Muscle of leg (tissue), 11 donors: ENCODE data around the gene TEX26. TPM values are rescaled to one million over a fixed set of nuclear protein-coding genes. Genes with fewer than 3 reads are reported as not detected.

Experiments used
- DNase-seq: peaks from one replicate; pipeline ENCODE4 v3.0.0; 2013
- H3K27ac ChIP-seq: one replicate; pipeline ENCODE4 v1.5.1; 2013; ENCODE audit warnings: mild to moderate bottlenecking, low read length, control low read depth
- H3K27me3 ChIP-seq: one replicate; pipeline ENCODE4 v1.6.1; 2013; ENCODE audit warnings: low read length; ENCODE audit not compliant: control insufficient read depth, insufficient read depth
- H3K36me3 ChIP-seq: one replicate; pipeline ENCODE4 v1.6.1; 2013; ENCODE audit warnings: low read length; ENCODE audit not compliant: control insufficient read depth, insufficient read depth
- H3K4me1 ChIP-seq: one replicate; pipeline ENCODE4 v1.6.1; 2013; ENCODE audit warnings: low read length; ENCODE audit not compliant: control insufficient read depth, insufficient read depth
- H3K4me3 ChIP-seq: one replicate; pipeline ENCODE4 v1.5.1; 2013; ENCODE audit warnings: low read length, control low read depth
- H3K9me3 ChIP-seq: replicated peaks from 2 replicates; pipeline ENCODE4 v1.6.1; 2013; ENCODE audit warnings: low read depth, low read length; ENCODE audit not compliant: control insufficient read depth
- WGBS: methylation state at CpG from one replicate; pipeline ENCODE4 v1.1.5; 2013; ENCODE audit warnings: missing lambda C conversion rate; ENCODE audit not compliant: insufficient coverage; 5-methylcytosine and 5-hydroxymethylcytosine counted together
- polyA plus RNA-seq, 8 donors: library from polyadenylated mRNA; unstranded; fragments of 120-200 nt; gene quantifications; one replicate each; pipeline versions ENCODE4 v1.2.1 to v1.2.3, GENCODE V29; 2013; ENCODE audit warnings: inconsistent platforms in 1 of 8, low replicate concordance in 1 of 8; ENCODE audit not compliant: insufficient read length in 8 of 8, insufficient read depth in 1 of 8
- total RNA-seq: library from RNA; stranded (reverse); fragments of 120-200 nt; gene quantifications from one replicate; pipeline ENCODE4 v1.2.4, GENCODE V29; 2013

TEX26 gene
- total and polyA plus RNA-seq, 9 donors, result 0.09 to 0.34 (median 0.29) TPM; not detected in 2

DNA sequence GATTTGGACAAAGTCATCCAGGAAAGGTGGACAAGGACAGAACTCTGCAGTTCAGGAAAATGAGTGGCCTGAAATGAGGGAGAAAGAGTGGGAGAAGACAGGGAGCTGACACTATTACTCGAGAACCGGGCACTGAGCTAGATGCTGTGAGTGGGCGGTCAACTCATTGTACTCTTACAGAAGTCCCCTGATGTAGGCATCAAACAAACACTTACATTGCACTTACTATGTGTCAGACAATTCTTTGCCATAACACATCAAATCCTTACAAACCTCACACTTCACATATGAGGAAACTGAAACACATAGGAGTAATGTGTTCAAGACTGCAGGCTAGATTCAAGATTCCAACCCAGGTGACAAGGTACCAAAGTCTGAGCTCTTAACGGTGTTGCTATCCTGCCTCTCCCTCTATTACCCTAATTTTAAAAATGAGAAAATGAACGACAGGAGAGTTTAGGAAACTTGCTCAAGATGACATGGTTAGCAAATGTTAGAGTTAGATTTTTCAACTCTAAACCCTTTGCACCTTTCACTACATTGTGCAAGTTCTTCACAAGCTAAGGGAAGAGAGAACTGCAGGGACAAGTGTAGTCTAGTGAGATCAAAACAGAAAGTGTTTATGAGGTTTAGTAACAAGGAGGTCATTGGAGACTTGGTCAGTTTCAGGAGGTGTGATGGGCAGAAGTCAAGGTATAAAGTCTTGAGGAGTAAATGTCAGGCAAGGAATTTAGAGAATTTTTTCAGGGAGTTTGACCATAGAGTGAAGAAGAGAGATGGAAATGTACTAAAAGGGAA, 31.3 kb upstream of the TEX26 start:
- Histone ChIP-seq H3K27me3 (peaks cover 17% of the 10 kb centered on the region), H3K27ac (no peak overlapping the region), H3K36me3 (no peaks in the 10 kb centered on the region), H3K4me1 (peaks cover 15% of the 10 kb centered on the region), H3K9me3 (no peaks in the 10 kb centered on the region), H3K4me3 (no peak overlapping the region)
- DNase-seq, result no peak
- no CpG with 5 or more reads among the region's 5 CpGs for WGBS

DNA sequence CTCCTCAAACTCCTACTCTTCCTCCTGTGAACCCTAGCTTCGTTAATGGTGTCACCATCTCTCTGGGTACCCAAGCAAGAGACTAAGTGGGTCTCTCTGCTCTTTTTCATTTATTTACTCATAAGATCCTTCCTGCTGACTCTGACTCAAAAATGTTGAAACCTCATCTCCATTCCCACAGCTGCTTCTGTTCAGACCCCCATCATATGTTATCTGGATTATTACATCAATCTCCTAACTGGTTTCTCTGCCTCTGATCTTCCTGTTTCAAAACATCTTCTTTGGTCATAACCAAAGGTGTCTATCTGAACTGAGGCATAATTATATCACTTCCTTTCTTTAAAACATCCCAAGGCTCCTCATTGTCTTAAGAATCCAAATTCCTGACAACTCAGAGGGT, 28.4 kb upstream of the TEX26 start:
- no peak overlapping the region for H3K27ac ChIP-seq
- no peaks in the 10 kb centered on the region for H3K36me3 ChIP-seq
- H3K9me3 ChIP-seq, result no peaks in the 10 kb centered on the region
- H3K4me1 ChIP-seq, result peaks cover 23% of the 10 kb centered on the region
- H3K4me3 ChIP-seq, result no peak overlapping the region
- WGBS, result 89% methylated on average over 1 of the region's 1 CpG
- no peak for DNase-seq
- H3K27me3 ChIP-seq, result peaks cover 27% of the 10 kb centered on the region

DNA sequence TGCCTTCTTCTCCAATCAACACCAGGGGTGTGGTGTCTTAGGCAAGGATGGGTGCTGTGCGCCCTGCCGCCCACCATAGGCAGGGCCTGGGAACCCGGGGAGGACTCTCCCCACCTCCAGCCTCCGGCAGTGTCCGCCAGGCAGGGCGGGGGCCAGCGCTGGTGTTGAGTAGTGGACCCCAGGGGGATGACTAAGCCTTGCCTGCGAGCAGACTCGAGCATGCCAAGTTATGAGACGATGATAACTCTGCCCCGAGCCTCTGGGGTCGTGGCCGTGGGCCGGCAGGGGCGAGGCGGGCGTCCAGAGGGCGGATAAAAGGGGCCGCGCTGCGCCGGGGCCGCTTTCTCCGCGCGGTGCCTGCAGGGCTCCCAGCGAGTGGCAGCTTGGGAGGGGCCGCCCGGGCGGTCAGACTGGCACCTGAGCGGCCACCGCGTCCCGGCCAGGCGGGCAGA, 26.5 kb upstream of the TEX26 start, which contains the start of gene MEDAG:
Gene MEDAG, plus strand, starts transcription at position 340 of the 452 bp plus-strand sequence. CDS start 245 bp downstream, outside the sequence.
- H3K36me3 ChIP-seq, result no peaks in the 10 kb centered on the region
- WGBS, result under 1% methylated on average over 33 of the region's 35 CpGs
- H3K4me1 ChIP-seq, result peaks cover 19% of the 10 kb centered on the region
- H3K27me3 ChIP-seq, result peaks cover 23% of the 10 kb centered on the region
- peak; percentile 91 for DNase-seq
- H3K9me3 ChIP-seq, result no peaks in the 10 kb centered on the region
- peak within 1 kb of the TSS; percentile 20 for H3K27ac ChIP-seq
- peak within 1 kb of the TSS; percentile 37 for H3K4me3 ChIP-seq

DNA sequence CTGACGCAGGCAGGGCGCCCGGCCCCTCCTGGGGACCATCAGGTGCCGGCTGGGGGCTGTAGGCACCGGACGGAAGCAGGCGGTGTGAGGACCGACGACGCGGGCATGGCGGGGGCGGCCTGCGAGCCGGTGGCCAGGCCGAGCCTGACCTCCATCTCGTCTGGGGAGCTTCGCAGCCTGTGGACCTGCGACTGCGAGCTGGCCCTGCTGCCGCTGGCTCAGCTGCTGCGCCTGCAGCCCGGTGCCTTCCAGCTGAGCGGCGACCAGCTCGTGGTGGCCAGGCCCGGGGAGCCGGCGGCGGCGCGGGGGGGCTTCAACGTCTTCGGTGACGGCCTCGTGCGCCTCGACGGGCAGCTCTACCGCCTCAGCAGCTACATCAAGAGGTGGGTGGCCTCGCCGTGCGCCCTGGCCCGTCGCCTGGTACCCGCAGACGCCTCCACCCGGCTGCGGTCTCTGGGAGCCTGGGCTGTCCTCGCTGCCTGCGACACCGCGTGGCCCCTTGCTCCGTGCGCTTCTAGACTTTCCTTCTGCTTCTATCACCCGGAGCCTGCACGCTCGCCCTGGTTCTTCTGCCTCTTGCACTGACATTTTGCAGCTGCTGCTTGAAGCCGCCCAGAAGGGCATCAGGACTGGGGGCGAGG, 25.9 kb upstream of the TEX26 start:
- peak; percentile 42 for DNase-seq
- Histone ChIP-seq H3K36me3 (no peaks in the 10 kb centered on the region), H3K9me3 (no peaks in the 10 kb centered on the region), H3K4me1 (peaks cover 19% of the 10 kb centered on the region), H3K27ac (peak overlapping the region; percentile 20), H3K4me3 (peak overlapping the region; percentile 37), H3K27me3 (peaks cover 23% of the 10 kb centered on the region)
- WGBS, result 6% methylated on average over 60 of the region's 60 CpGs

DNA sequence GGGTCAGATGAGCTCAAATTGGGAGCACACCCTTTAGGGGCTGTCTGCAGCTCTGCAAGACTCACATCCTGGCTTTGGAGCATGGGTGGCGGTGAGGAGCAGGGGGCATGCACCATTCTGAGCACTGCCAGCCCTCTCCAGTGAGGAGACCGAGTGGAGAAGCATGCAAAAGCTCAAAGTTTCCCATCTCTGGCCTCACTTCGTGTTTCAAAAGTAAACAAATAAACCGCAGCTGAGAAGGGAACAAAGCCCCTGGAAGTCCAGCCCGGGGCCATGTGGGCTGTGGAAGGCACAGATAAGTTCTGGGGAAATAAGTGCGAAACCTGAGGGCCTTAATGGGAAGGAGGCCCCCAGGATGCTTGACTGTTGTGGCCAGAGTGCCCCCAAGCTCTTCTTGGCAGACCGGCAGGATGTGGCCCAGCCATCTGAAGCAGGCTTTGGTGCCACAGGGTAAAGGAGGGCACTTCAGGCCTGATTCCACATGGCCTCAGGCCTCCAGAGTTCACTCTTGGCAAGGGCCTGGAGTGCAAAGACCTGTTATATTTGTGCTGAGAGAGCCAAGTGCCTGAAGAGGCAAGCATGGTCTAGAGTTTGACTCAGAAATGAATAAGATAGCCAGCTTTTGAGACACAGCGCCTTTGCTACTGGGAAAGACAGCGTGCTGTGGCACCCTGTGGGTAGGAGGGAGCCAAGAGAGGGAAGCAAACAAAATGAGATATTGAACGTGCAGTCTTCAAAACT, 25.2 kb upstream of the TEX26 start:
- Histone ChIP-seq H3K4me1 (peaks cover 19% of the 10 kb centered on the region), H3K9me3 (no peaks in the 10 kb centered on the region), H3K27ac (peak overlapping the region; percentile 21), H3K4me3 (peak overlapping the region; percentile 37), H3K36me3 (no peaks in the 10 kb centered on the region), H3K27me3 (peaks cover 23% of the 10 kb centered on the region)
- DNase-seq, result peak; percentile 36
- 55% methylated on average over 8 of the region's 10 CpGs for WGBS

DNA sequence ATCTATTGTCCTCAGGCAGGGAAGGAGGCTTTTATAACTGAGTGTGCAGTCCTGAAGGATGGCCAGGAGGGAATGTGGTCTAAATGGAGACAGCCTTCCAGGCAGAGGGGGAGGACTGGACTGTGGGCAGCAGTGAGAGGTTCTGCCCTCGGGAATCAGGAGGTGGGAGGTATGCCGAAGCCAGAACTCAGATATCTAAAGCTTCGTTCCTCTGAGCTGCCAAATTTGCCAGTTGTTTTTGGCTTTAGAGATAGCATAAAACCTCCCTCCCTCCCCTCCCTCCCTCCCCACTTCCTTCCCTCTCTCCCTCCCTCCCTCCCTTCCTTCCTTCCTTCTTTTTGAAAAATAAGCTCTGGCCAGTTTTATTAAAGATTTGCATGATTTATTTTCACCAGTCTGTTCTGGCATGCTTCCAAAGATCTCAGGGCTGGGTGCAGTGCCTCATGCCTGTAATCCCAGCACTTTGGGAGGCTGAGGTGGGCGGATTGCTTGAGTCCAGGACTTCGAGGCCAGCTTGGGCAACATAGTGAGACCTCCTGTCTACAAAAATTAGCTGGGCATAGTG, 24.0 kb upstream of the TEX26 start:
- H3K36me3 ChIP-seq, result no peaks in the 10 kb centered on the region
- peaks cover 19% of the 10 kb centered on the region for H3K4me1 ChIP-seq
- no peak overlapping the region for H3K27ac ChIP-seq
- H3K27me3 ChIP-seq, result peaks cover 23% of the 10 kb centered on the region
- peak; percentile 59 for DNase-seq
- no peak overlapping the region for H3K4me3 ChIP-seq
- no peaks in the 10 kb centered on the region for H3K9me3 ChIP-seq
- 50% methylated on average over 2 of the region's 5 CpGs for WGBS

DNA sequence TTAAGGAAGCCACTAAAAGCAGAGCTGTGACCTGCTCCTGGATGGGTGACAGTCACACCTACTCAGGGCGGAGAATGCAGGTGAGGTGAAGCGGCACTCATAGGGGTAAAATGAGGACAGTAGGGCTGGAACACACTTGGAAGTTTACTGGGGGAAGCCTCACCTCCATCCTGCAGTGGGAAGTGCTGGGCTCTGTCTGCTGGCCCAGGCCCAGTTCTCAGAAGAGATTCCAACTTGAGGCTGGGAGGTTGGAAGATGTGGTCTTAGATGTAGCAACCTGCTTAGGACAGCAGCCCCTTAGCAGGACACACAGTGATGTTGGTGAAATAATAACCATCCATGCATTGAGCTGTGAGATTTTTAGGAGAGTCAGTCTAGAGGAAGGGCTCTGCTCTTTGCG, 21.8 kb upstream of the TEX26 start:
- Histone ChIP-seq H3K36me3 (no peaks in the 10 kb centered on the region), H3K27me3 (peaks cover 14% of the 10 kb centered on the region), H3K9me3 (no peaks in the 10 kb centered on the region), H3K27ac (no peak overlapping the region), H3K4me1 (peaks cover 16% of the 10 kb centered on the region), H3K4me3 (no peak overlapping the region)
- DNase-seq, result no peak
- WGBS, result no CpG with 5 or more reads among the region's 3 CpGs

DNA sequence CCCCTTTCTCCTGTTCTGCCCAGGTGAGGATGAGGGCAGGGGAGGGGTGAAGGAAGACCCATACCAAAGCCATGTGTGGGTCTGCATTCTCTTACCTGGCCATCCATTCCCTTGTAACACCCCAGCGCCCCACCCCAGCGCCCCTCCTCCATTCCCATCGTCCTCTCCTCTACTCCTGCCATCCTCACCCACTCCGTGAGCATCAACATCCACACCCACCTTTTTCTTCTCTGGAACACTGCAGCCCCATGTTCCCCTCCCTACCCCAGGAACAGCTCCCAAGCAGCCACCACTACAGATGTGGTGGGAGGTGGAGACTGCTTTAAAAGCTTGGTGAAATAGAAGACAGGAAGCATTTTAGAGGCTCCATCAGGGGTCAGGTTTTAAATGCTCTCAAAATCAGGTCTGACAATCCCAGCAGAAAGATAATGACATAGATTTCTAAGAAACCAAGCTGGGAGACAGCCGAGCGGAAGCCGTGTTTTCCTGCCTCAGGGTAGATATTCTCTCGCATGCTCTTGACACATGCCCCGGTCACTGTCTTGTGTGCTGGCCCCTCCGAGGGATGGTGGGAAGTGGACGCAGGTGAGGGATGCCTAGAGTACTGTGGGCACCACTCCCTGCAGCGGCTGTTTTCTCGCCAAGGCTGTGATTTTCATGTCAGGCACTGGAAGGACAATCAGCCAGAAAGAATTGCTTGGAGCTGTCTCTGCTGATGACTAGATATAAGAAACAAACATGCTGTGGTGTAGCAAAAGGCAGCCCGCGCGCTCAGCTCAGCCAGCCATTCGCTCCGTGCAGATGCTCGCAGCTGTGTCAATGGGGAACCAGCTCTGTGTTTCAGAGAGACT, 16.5 kb upstream of the TEX26 start:
- 67% methylated on average over 18 of the region's 19 CpGs for WGBS
- Histone ChIP-seq H3K4me3 (no peak overlapping the region), H3K27ac (no peak overlapping the region), H3K9me3 (no peaks in the 10 kb centered on the region), H3K27me3 (no peaks in the 10 kb centered on the region), H3K36me3 (no peaks in the 10 kb centered on the region), H3K4me1 (peaks cover 6% of the 10 kb centered on the region)
- no peak for DNase-seq

DNA sequence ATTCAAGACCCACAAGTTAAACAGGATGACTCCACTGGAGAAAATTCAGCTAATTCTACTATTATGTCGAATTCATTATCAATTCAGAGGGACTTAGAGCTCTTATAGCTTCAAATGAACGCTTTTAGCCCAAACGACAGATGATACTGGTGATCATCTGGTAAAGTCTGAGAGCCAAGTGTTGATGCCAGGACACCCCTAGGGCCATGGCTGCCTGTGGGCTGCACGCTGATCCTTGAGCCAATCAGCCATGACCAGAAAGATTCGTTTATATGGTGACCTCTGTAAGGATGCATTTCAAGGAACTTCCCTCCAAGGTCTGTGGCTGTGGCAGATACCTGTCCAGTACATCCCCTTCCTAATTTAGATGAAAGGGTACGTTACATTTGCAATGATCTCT, 15.5 kb upstream of the TEX26 start:
- H3K4me3 ChIP-seq, result no peak overlapping the region
- no peak for DNase-seq
- H3K36me3 ChIP-seq, result no peaks in the 10 kb centered on the region
- H3K4me1 ChIP-seq, result peaks cover 6% of the 10 kb centered on the region
- no peak overlapping the region for H3K27ac ChIP-seq
- no peaks in the 10 kb centered on the region for H3K9me3 ChIP-seq
- WGBS, result 82% methylated on average over 2 of the region's 6 CpGs
- H3K27me3 ChIP-seq, result no peaks in the 10 kb centered on the region
